Immature natural killer cell (primary cell): ENCODE measurements around the gene MRPL54. TPM values are rescaled to one million over a fixed set of nuclear protein-coding genes. Genes with fewer than 3 reads are reported as not detected.

Experiments used
- DNase-seq, 3 donors: peaks; one replicate each; pipeline ENCODE4 v3.0.0; 2022; ENCODE audit warnings: mixed read lengths in 1 of 3
- H3K27ac Mint-ChIP-seq, 6 donors: one replicate each; pipeline ENCODE4 v1.8.0; 2020; ENCODE audit warnings: mixed read lengths in 6 of 6, mild to moderate bottlenecking in 5 of 6, inconsistent platforms in 4 of 6, moderate library complexity in 3 of 6
- H3K27me3 Mint-ChIP-seq, 3 donors: one replicate each; pipeline ENCODE4 v1.8.0; 2020 to 2021; ENCODE audit warnings: low read depth in 3 of 3, mild to moderate bottlenecking in 3 of 3, mixed read lengths in 3 of 3, moderate library complexity in 3 of 3, inconsistent platforms in 1 of 3
- H3K36me3 Mint-ChIP-seq, 3 donors: one replicate each; pipeline ENCODE4 v1.8.0; 2020; ENCODE audit warnings: mixed read lengths in 3 of 3, inconsistent platforms in 2 of 3, mild to moderate bottlenecking in 2 of 3
- H3K4me1 Mint-ChIP-seq, 2 donors: one replicate each; pipeline ENCODE4 v1.8.0; 2020; ENCODE audit warnings: inconsistent platforms in 2 of 2, mild to moderate bottlenecking in 2 of 2, mixed read lengths in 2 of 2, moderate library complexity in 1 of 2
- H3K4me3 Mint-ChIP-seq, 5 donors: one replicate each; pipeline ENCODE4 v1.8.0; 2020; ENCODE audit warnings: mild to moderate bottlenecking in 5 of 5, mixed read lengths in 5 of 5, inconsistent platforms in 3 of 5, moderate library complexity in 3 of 5
- H3K9me3 Mint-ChIP-seq, 6 donors: one replicate each; pipeline ENCODE4 v1.8.0; 2020; ENCODE audit warnings: mild to moderate bottlenecking in 6 of 6, mixed read lengths in 6 of 6, inconsistent platforms in 4 of 6, moderate library complexity in 3 of 6
- polyA plus RNA-seq, 3 donors: library from polyadenylated mRNA; unstranded; fragments of 300-500 nt; fragmentation: Illumina TruSeq; gene quantifications; one replicate each; pipeline ENCODE4 v1.2.3, GENCODE V29; 2021

The MRPL54 gene
- polyA plus RNA-seq, 3 donors from 2014 or later = 116 to 167 (median 122) TPM

DNA sequence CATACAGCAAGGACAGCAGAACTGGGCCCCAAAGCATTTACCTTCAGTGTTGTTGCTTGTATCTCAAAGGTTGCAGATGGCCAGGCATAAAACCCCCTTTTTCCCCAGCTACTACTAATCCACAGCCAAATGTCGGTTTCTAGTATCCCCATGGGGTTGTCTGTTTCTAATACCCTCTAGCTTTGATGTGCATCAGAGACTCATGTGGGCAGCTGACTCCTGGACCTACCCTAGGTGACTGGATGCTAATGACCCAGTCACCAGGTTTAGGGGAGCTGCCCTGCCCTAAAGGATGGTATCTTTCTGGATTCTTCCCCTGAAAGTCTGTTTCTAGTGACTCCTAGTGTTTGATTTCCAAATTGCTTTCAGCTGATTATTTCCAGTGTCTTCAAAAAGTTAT lies 30.4 kb upstream of the MRPL54 start:
- peaks cover 0 to 2% (median 0%) of the 10 kb centered on the region in 3 donors for H3K27me3 Mint-ChIP-seq
- no peak for DNase-seq
- H3K4me1 Mint-ChIP-seq = no peaks in the 10 kb centered on the region
- H3K27ac Mint-ChIP-seq = no peak overlapping the region
- no peaks in the 10 kb centered on the region for H3K36me3 Mint-ChIP-seq
- H3K4me3 Mint-ChIP-seq = no peak overlapping the region
- H3K9me3 Mint-ChIP-seq = no peaks in the 10 kb centered on the region

DNA sequence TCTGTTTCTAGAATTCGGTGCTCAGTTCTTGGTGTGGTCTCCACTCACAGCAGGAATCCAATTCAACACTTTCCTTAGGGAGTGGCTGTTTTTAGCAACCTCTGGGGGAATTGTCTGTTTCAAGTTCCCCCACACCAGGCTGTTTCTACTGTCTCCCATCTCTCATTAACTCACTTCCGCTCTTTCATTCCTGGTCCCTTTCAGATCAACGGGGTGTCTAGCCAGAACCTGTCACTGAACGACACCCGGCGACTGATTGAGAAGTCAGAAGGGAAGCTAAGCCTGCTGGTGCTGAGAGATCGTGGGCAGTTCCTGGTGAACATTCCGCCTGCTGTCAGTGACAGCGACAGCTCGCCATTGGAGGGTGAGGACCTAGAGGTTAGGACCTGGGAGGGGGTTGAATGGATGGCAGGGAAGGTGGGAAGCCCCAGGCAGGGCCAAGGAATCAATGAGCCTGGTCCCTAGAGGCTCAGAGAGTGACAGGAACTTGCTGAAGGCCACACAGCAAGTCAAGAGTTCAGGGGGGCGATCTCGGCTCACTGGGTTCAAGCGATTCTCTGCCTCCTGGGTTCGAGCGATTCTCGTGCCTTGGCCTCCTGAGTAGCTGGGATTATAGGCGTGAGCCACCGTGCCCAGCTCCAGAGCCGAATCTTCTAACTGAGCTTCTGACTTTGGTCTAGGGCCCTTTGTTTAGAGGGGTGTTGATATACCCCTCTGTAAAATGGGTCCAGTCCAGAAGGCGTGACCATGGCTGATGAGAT lies 28.8 kb upstream of the MRPL54 start:
- Mint-ChIP-seq H3K9me3 (no peaks in the 10 kb centered on the region), H3K27ac (peak overlapping the region in 1 of 6 donors; percentile 73), H3K27me3 (peaks cover 0 to 2% (median 2%) of the 10 kb centered on the region in 3 donors), H3K4me1 (no peaks in the 10 kb centered on the region), H3K4me3 (no peak overlapping the region), H3K36me3 (no peaks in the 10 kb centered on the region)
- no peak for DNase-seq

DNA sequence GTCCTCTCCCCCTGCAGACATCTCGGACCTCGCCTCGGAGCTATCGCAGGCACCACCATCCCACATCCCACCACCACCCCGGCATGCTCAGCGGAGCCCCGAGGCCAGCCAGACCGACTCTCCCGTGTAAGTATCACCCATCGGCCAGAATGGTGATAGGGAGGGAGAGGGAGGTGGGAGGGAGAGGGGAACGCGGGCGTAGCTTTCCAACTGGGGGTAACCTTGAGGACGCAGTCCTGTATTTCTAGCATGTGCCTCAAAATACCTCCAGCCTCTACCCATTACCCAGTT lies 28.2 kb upstream of the MRPL54 start:
- Mint-ChIP-seq H3K27ac (peak overlapping the region in 1 of 6 donors; percentile 73), H3K9me3 (no peaks in the 10 kb centered on the region), H3K36me3 (no peaks in the 10 kb centered on the region), H3K27me3 (peaks cover 0 to 2% (median 2%) of the 10 kb centered on the region in 3 donors), H3K4me1 (peaks cover 0 to 4% of the 10 kb centered on the region in 2 donors), H3K4me3 (no peak overlapping the region)
- DNase-seq = no peak

DNA sequence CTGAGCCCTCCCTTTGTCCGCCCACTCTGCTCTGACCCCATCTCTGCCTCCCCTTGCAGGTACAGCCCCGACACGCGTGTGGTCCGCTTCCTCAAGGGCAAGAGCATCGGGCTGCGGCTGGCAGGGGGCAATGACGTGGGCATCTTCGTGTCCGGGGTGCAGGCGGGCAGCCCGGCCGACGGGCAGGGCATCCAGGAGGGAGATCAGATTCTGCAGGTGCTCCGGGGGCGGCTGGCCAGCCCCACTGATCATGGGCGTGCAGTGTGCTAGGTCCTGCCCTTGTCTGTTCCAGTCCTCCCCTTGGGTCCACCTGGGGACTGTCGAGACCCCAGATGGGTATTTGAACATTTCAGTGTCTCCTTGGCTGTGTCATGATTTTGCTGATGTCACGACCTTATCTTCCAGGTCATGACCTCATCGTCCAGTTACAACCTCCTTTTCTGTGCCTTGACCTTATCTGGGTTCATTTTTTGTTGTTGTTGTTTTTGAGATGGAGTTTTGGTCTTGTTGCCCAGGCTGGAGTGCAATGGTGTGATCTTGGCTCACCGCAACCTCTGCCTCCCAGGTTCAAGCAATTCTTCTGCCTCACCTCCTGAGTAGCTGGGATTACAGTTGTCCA lies 26.3 kb upstream of the MRPL54 start:
- no peak overlapping the region for H3K27ac Mint-ChIP-seq
- peaks cover 0 to 4% of the 10 kb centered on the region in 2 donors for H3K4me1 Mint-ChIP-seq
- H3K4me3 Mint-ChIP-seq = no peak overlapping the region
- H3K27me3 Mint-ChIP-seq = peaks cover 0 to 5% (median 4%) of the 10 kb centered on the region in 3 donors
- H3K9me3 Mint-ChIP-seq = no peaks in the 10 kb centered on the region
- H3K36me3 Mint-ChIP-seq = no peaks in the 10 kb centered on the region
- DNase-seq = no peak

DNA sequence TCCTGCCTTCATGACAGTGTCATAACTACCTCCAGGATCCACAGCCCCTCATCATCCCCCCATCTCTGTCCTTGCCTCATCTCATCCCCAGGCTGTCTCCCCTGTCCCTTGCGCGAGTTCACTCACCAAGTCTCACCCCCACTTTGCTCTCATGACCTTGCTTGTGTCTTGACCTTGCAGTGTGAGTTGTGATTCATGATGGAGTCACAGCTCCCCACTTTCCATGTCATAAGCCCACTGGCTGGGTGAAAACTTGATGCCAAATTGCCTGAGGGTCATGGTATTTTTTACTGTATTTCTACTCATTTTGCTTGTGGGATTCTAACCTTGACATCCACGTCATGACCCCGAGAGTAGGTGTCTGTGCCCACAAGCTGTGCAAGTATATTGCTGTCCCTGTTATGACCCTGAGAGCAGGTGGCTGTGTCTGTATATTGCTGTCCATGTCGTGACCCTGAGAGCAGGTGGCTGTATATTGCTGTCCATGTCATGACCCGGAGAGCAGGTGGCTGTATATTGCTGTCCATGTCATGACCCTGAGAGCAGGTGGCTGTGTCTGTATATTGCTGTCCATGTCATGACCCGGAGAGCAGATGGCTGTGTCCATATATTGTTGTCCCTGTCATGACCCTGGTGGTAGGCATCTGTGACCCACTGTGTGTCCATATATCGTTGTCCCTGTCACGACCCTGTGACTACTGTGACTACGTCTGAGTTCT lies 24.8 kb upstream of the MRPL54 start:
- Mint-ChIP-seq H3K27me3 (peaks cover 0 to 4% (median 2%) of the 10 kb centered on the region in 3 donors), H3K4me3 (no peak overlapping the region), H3K27ac (no peak overlapping the region), H3K9me3 (no peaks in the 10 kb centered on the region), H3K4me1 (peaks cover 0 to 4% of the 10 kb centered on the region in 2 donors), H3K36me3 (no peaks in the 10 kb centered on the region)
- DNase-seq = no peak

DNA sequence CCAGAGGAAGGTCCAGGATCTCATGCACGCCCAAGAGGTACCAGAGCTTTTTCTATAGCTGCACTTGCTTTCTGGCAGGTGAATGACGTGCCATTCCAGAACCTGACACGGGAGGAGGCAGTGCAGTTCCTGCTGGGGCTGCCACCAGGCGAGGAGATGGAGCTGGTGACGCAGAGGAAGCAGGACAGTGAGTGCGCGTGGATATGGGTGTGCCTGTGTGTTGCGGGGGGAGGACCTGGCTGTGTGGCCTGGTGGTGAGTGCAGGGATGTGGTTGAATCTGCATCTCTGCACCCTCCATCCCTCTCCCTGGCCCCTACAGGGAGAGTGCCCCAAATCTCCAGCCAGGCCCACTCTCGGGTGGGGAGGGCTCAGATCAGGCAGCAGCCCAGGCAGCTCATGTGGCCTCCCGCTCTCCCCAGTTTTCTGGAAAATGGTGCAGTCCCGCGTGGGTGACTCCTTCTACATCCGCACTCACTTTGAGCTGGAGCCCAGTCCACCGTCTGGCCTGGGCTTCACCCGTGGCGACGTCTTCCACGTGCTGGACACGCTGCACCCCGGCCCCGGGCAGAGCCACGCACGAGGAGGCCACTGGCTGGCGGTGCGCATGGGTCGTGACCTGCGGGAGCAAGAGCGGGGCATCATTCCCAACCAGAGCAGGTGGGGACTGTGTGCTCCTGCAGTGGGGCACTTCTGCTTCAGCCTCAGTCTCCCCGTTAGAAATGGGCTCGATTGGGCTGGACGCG lies 23.8 kb upstream of the MRPL54 start:
- Mint-ChIP-seq H3K4me1 (peaks cover 0 to 4% of the 10 kb centered on the region in 2 donors), H3K36me3 (no peaks in the 10 kb centered on the region), H3K27ac (no peak overlapping the region), H3K9me3 (no peaks in the 10 kb centered on the region), H3K4me3 (no peak overlapping the region), H3K27me3 (peaks cover 0 to 4% (median 2%) of the 10 kb centered on the region in 3 donors)
- DNase-seq = no peak

DNA sequence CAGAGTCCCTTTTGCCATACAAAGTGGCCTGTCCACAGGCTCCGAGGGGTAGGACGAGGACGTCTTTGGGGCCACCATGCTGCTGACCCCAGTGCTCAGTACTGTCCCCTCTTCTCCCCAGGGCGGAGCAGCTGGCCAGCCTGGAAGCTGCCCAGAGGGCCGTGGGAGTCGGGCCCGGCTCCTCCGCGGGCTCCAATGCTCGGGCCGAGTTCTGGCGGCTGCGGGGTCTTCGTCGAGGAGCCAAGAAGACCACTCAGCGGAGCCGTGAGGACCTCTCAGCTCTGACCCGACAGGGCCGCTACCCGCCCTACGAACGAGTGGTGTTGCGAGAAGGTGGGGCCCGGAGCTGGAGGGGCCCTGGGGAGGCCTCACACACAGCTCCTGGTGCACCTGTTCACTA lies 22.1 kb upstream of the MRPL54 start:
- peaks cover 0 to 4% of the 10 kb centered on the region in 2 donors for H3K4me1 Mint-ChIP-seq
- no peaks in the 10 kb centered on the region for H3K36me3 Mint-ChIP-seq
- no peak overlapping the region for H3K4me3 Mint-ChIP-seq
- H3K27ac Mint-ChIP-seq = no peak overlapping the region
- H3K9me3 Mint-ChIP-seq = no peaks in the 10 kb centered on the region
- peaks cover 2 to 5% (median 2%) of the 10 kb centered on the region in 3 donors for H3K27me3 Mint-ChIP-seq
- no peak for DNase-seq

DNA sequence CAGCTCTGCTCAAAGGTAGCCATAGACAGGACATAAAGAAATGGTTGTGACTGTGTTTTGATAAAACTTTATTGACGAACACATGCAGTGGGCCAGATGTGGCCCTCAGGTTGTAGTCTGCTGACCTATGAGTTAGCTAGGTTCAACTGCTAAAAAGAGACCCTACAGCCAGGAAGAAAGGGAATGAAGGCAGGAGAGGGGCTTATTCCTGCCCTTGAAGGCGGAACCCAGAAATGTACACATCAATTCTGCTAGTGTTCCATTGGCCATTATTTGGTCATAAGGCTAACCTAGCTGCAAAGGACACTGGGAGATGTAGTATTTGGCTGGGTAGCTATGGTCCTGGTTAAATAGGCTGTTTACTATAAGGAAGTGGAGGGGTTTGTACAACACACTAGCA lies 19.0 kb upstream of the MRPL54 start:
- Mint-ChIP-seq H3K4me1 (peaks cover 0 to 4% of the 10 kb centered on the region in 2 donors), H3K9me3 (no peaks in the 10 kb centered on the region), H3K27me3 (peaks cover 2 to 3% (median 2%) of the 10 kb centered on the region in 3 donors), H3K36me3 (no peaks in the 10 kb centered on the region), H3K4me3 (no peak overlapping the region), H3K27ac (no peak overlapping the region)
- no peak for DNase-seq

DNA sequence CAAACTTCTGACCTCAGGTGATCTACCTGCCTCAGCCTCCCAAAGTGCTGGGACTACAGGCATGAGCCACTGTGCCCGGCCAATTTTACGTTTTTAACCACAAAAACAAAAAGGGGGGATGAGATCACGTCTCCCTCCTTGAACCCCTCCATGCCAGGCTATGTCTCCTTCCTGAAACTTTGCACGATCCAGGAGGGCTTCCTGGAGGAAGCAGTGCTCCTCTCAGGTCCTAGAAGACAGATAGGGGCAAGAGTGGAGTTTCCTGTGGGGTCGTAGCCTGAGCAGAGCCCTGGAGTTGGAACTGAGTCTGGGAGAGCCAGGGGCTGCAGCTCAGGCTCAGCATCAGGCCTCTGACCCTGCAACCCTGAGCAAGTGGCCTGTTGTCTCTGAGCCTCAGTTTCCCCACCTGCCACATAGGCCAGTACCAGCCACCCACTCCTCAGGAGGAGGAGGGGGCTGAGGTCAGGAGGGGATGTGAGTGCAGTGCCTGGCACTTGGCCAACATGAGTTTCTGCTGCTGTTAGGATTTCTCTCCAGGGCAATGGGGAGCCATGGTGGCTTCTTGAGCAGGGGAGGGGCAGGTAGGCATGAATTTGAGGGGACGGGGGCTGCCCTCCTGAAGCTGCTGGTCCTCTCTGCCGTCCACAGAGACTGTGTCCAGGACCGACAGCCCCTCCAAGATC lies 17.0 kb upstream of the MRPL54 start:
- DNase-seq = no peak
- Mint-ChIP-seq H3K36me3 (peaks cover 3 to 6% (median 4%) of the 10 kb centered on the region in 3 donors), H3K9me3 (no peaks in the 10 kb centered on the region), H3K4me1 (no peaks in the 10 kb centered on the region), H3K27me3 (peaks cover 2 to 4% (median 2%) of the 10 kb centered on the region in 3 donors), H3K27ac (no peak overlapping the region), H3K4me3 (no peak overlapping the region)

DNA sequence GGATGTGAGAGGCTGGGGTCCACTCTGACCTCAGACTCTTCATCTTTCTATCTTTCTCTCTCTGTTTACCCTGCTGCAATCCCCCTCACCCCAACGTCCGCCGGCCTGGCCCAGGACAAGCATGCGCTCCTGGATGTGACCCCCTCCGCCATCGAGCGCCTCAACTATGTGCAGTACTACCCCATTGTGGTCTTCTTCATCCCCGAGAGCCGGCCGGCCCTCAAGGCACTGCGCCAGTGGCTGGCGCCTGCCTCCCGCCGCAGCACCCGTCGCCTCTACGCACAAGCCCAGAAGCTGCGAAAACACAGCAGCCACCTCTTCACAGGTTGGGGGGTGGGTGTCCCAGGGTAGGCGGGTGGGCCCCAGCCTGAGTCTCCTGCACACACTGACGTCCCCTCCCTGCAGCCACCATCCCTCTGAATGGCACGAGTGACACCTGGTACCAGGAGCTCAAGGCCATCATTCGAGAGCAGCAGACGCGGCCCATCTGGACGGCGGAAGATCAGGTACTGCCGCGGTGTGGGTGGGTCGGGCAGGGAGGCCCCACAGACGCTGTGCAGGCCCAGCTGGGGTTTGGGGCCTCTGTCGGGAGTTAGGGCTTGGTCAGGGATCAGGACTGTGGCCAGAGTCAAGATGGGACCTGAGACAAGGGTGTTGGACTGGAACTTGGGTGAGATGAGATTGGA lies 16.0 kb upstream of the MRPL54 start:
- no peaks in the 10 kb centered on the region for H3K9me3 Mint-ChIP-seq
- H3K27ac Mint-ChIP-seq = no peak overlapping the region
- H3K27me3 Mint-ChIP-seq = peaks cover 2 to 4% (median 2%) of the 10 kb centered on the region in 3 donors
- H3K36me3 Mint-ChIP-seq = peaks cover 5 to 9% (median 7%) of the 10 kb centered on the region in 3 donors
- H3K4me1 Mint-ChIP-seq = no peaks in the 10 kb centered on the region
- DNase-seq = no peak
- no peak overlapping the region for H3K4me3 Mint-ChIP-seq

DNA sequence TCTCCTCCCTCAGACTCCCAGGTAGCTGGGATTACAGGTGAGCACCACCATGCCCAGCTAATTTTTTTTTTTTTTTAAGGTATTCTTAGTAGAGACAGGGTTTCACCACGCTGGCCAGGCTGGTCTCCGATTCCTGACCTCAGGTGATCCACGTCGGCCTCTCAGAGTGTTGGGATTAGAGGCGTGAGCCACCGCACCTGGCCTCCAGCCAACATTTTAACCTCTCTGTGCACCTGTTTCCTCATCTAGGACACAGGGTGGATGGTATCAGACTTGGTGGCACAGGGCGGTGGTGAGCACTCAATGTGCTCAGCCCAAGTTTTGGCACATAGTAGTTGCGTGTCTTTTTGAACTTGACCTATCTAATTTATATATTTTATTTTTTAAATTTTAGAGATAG lies 13.5 kb upstream of the MRPL54 start:
- Mint-ChIP-seq H3K9me3 (no peaks in the 10 kb centered on the region), H3K27ac (no peak overlapping the region), H3K36me3 (peaks cover 5 to 11% (median 9%) of the 10 kb centered on the region in 3 donors), H3K4me1 (no peaks in the 10 kb centered on the region), H3K4me3 (no peak overlapping the region), H3K27me3 (peaks cover 2% of the 10 kb centered on the region in 3 donors)
- DNase-seq = no peak

DNA sequence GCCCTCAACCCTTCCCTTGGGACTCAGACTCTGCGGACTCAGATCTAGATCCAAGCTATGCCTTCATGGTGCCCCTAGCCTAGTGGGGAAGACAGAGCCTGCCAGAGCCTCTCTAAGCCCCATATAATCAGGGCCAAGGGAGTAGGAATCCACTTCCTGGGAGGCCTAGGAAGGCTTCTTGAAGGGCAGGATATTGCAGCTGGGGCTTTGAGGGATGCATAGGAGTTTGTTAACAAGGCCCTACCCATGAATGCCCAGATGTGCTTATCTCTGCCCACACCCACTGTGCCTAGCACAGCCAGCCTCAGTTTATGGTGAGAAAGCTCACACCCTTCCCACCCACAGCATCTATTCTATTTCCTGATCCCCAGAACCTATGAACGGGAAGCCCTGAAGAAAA lies 12.3 kb upstream of the MRPL54 start:
- Mint-ChIP-seq H3K4me1 (peaks cover 4 to 5% of the 10 kb centered on the region in 2 donors), H3K36me3 (peaks cover 5 to 13% (median 11%) of the 10 kb centered on the region in 3 donors), H3K9me3 (no peaks in the 10 kb centered on the region), H3K4me3 (no peak overlapping the region), H3K27me3 (peaks cover 0 to 2% (median 2%) of the 10 kb centered on the region in 3 donors), H3K27ac (peak overlapping the region in 1 of 6 donors; percentile 55)
- DNase-seq = no peak

DNA sequence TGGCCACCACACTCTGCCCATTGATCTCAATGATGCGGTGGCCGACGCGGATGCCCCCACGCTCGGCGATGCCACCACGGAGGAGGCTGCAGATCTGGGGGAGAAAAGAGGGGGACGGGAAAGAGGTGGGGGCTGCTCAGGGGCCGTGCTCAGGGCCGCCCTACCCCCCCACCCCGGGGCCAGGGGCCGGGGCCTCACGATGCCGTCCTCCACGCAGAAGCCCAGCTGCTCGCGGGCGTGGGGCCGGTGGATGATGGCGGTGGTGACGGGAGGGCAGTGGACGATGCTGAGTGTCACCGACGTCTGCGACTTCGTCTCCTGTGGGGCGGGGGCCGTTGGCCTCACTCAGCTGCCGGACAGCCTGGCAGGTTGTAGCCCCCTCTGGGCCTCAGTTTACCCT lies 11.2 kb upstream of the MRPL54 start:
- Mint-ChIP-seq H3K4me1 (peaks cover 6 to 11% of the 10 kb centered on the region in 2 donors), H3K36me3 (peaks cover 5 to 13% (median 13%) of the 10 kb centered on the region in 3 donors), H3K27me3 (peaks cover 0 to 2% (median 2%) of the 10 kb centered on the region in 3 donors), H3K9me3 (no peaks in the 10 kb centered on the region), H3K4me3 (no peak overlapping the region), H3K27ac (no peak overlapping the region)
- no peak for DNase-seq
